GM23338 (cell line): ENCODE data around the gene CFAP100. TPM values are rescaled to one million over a fixed set of nuclear protein-coding genes. Genes with fewer than 3 reads are reported as not detected.

Experiments used
- ATAC-seq: fragments of 200-7000 bp; cut with Tn5 transposase; 3 replicates; pipeline ENCODE4 v1.9.1; 2020
- DNase-seq: peaks from one replicate; pipeline ENCODE4 v3.0.0-alpha.2; 2015; ENCODE audit warnings: low spot score
- H2AFZ ChIP-seq: fragments of 200-600 bp; sonication (generic); 2 replicates; pipeline ENCODE4 v1.8.0; 2016; ENCODE audit warnings: antibody characterized with exemption, mild to moderate bottlenecking, moderate library complexity
- H3F3A ChIP-seq: fragments of 200-600 bp; sonication (generic); replicated peaks from 2 replicates; pipeline ENCODE4 v1.8.0; 2017; ENCODE audit warnings: antibody characterized with exemption, mixed run types, low read depth
- H3K27ac ChIP-seq: fragments of 200-600 bp; sonication (generic); 2 replicates; pipeline ENCODE4 v1.6.1; 2016; ENCODE audit warnings: low read depth
- H3K27me3 ChIP-seq: fragments of 200-600 bp; sonication (generic); 2 replicates; pipeline ENCODE4 v1.8.0; 2016; ENCODE audit warnings: mild to moderate bottlenecking, mixed run types, moderate library complexity; ENCODE audit not compliant: insufficient read depth
- H3K36me3 ChIP-seq: fragments of 200-600 bp; sonication (generic); 2 replicates; pipeline ENCODE4 v1.8.0; 2016; ENCODE audit warnings: mild to moderate bottlenecking; ENCODE audit not compliant: insufficient read depth
- H3K4me1 ChIP-seq: fragments of 200-600 bp; sonication (generic); 2 replicates; pipeline ENCODE4 v1.8.0; 2016; ENCODE audit warnings: mild to moderate bottlenecking, moderate library complexity; ENCODE audit not compliant: insufficient read depth
- H3K4me2 ChIP-seq: fragments of 200-600 bp; sonication (generic); 2 replicates; pipeline ENCODE4 v1.7.1; 2017; ENCODE audit warnings: mixed run types
- H3K4me3 ChIP-seq: fragments of 200-600 bp; sonication (generic); 2 replicates; pipeline ENCODE4 v1.6.1; 2016; ENCODE audit warnings: mixed run types
- H3K79me2 ChIP-seq: fragments of 200-600 bp; sonication (generic); replicated peaks from 2 replicates; pipeline ENCODE4 v1.8.0; 2017; ENCODE audit warnings: mild to moderate bottlenecking; ENCODE audit not compliant: insufficient read depth
- H3K9me2 ChIP-seq: fragments of 200-600 bp; sonication (generic); 2 replicates; pipeline ENCODE4 v1.8.0; 2017; ENCODE audit not compliant: insufficient read depth
- H4K20me1 ChIP-seq: fragments of 200-600 bp; sonication (generic); replicated peaks from 2 replicates; pipeline ENCODE4 v1.8.0; 2017; ENCODE audit warnings: mild to moderate bottlenecking; ENCODE audit not compliant: insufficient read depth
- H3K27ac Mint-ChIP-seq: 2 replicates; pipeline ENCODE4 v1.8.0; 2020; ENCODE audit warnings: inconsistent platforms, mild to moderate bottlenecking, moderate library complexity, mixed read lengths
- H3K27me3 Mint-ChIP-seq: 3 replicates; pipeline ENCODE4 v1.8.0; 2022; ENCODE audit warnings: low read depth, mild to moderate bottlenecking, moderate library complexity, mixed read lengths, inconsistent platforms; ENCODE audit not compliant: insufficient read depth, poor library complexity
- H3K36me3 Mint-ChIP-seq: 3 replicates; pipeline ENCODE4 v1.8.0; 2021; ENCODE audit warnings: low read depth, mild to moderate bottlenecking, inconsistent platforms, moderate library complexity, mixed read lengths
- H3K4me1 Mint-ChIP-seq: 3 replicates; pipeline ENCODE4 v1.8.0; 2020; ENCODE audit warnings: mild to moderate bottlenecking, inconsistent platforms, mixed read lengths
- H3K4me3 Mint-ChIP-seq: 3 replicates; pipeline ENCODE4 v1.8.0; 2021; ENCODE audit warnings: moderate library complexity, mild to moderate bottlenecking, inconsistent platforms, mixed read lengths
- H3K9me3 Mint-ChIP-seq: 3 replicates; pipeline ENCODE4 v1.8.0; 2020; ENCODE audit warnings: moderate library complexity, mild to moderate bottlenecking, inconsistent platforms, mixed read lengths
- EZH2 ChIP-seq: fragments of 200-600 bp; sonication (generic); IDR thresholded peaks from one replicate; pipeline ENCODE4 v1.8.0; 2017; ENCODE audit warnings: antibody characterized with exemption, mild to moderate bottlenecking, low read depth; ENCODE audit not compliant: unreplicated experiment
- EZH2phosphoT487 ChIP-seq: fragments of 200-600 bp; sonication (generic); IDR thresholded peaks from one replicate; pipeline ENCODE4 v1.8.1; 2018; ENCODE audit warnings: antibody characterized with exemption; ENCODE audit not compliant: unreplicated experiment
- JUNB ChIP-seq: IDR thresholded peaks from one replicate; pipeline ENCODE4 v1.6.1; 2016; ENCODE audit warnings: antibody characterized with exemption; ENCODE audit not compliant: unreplicated experiment
- NANOG ChIP-seq: IDR thresholded peaks from 2 replicates; pipeline ENCODE4 v1.6.1; 2016; ENCODE audit warnings: antibody characterized with exemption, borderline replicate concordance
- POLR2AphosphoS5 ChIP-seq: IDR thresholded peaks from 2 replicates; pipeline ENCODE4 v1.6.1; 2016; ENCODE audit warnings: antibody characterized with exemption, low read depth
- STAT1 ChIP-seq: IDR thresholded peaks from one replicate; pipeline ENCODE4 v1.6.1; 2016; ENCODE audit warnings: antibody characterized with exemption; ENCODE audit not compliant: unreplicated experiment
- ZNF114 ChIP-seq: fragments of 250-450 bp; sonication (Bioruptor Pico); IDR thresholded peaks from 2 replicates; pipeline ENCODE4 v1.5.0; 2020; ENCODE audit warnings: mild to moderate bottlenecking, moderate library complexity
- polyA plus RNA-seq: library from polyadenylated mRNA; unstranded; fragments of >200 nt; fragmentation: Nextera tagmentation; extraction: Ambion mirVana; gene quantifications from 2 replicates; pipeline ENCODE4 v1.2.1, GENCODE V29; 2016
- total RNA-seq: library from RNA; depleted of rRNA; stranded (reverse); fragments of >200 nt; shearing (Covaris generic); gene quantifications from 2 replicates; pipeline ENCODE4 v1.2.3, GENCODE V29; 2014
- TF ChIP-seq, protein P1 (sequence below): fragments of 250-450 bp; sonication (Bioruptor Pico); IDR thresholded peaks from 2 replicates; pipeline ENCODE4 v1.5.0; 2020; ENCODE audit warnings: mild to moderate bottlenecking, moderate library complexity
- TF ChIP-seq, protein P2 (sequence below): IDR thresholded peaks from one replicate; pipeline ENCODE4 v1.6.1; 2018; ENCODE audit warnings: antibody characterized with exemption; ENCODE audit not compliant: unreplicated experiment

The CFAP100 gene
- total and polyA plus RNA-seq, 2 experiments from 2014 or later = 0.07 TPM; not detected in 1

DNA sequence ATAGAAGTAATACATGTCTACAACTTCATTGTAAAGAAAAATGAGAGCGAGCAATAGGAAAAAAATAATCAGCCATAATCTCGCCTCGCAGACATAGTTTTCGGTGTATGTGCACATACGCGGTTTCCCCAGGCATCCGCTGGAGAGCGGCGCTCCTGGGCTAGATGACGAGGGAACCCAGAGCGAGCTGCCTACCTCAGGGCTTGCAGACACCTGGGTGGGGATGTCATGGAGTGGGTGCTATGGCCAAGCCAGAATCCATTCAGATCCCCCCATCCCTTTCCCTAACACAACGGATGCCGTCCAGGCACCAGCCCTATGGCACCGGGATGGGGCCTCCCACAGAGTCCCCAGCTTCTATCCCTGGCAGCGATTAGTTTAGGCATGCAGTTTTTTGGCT lies 4.5 kb upstream of the CFAP100 start (continued):
- TF ChIP-seq, protein P1, sequence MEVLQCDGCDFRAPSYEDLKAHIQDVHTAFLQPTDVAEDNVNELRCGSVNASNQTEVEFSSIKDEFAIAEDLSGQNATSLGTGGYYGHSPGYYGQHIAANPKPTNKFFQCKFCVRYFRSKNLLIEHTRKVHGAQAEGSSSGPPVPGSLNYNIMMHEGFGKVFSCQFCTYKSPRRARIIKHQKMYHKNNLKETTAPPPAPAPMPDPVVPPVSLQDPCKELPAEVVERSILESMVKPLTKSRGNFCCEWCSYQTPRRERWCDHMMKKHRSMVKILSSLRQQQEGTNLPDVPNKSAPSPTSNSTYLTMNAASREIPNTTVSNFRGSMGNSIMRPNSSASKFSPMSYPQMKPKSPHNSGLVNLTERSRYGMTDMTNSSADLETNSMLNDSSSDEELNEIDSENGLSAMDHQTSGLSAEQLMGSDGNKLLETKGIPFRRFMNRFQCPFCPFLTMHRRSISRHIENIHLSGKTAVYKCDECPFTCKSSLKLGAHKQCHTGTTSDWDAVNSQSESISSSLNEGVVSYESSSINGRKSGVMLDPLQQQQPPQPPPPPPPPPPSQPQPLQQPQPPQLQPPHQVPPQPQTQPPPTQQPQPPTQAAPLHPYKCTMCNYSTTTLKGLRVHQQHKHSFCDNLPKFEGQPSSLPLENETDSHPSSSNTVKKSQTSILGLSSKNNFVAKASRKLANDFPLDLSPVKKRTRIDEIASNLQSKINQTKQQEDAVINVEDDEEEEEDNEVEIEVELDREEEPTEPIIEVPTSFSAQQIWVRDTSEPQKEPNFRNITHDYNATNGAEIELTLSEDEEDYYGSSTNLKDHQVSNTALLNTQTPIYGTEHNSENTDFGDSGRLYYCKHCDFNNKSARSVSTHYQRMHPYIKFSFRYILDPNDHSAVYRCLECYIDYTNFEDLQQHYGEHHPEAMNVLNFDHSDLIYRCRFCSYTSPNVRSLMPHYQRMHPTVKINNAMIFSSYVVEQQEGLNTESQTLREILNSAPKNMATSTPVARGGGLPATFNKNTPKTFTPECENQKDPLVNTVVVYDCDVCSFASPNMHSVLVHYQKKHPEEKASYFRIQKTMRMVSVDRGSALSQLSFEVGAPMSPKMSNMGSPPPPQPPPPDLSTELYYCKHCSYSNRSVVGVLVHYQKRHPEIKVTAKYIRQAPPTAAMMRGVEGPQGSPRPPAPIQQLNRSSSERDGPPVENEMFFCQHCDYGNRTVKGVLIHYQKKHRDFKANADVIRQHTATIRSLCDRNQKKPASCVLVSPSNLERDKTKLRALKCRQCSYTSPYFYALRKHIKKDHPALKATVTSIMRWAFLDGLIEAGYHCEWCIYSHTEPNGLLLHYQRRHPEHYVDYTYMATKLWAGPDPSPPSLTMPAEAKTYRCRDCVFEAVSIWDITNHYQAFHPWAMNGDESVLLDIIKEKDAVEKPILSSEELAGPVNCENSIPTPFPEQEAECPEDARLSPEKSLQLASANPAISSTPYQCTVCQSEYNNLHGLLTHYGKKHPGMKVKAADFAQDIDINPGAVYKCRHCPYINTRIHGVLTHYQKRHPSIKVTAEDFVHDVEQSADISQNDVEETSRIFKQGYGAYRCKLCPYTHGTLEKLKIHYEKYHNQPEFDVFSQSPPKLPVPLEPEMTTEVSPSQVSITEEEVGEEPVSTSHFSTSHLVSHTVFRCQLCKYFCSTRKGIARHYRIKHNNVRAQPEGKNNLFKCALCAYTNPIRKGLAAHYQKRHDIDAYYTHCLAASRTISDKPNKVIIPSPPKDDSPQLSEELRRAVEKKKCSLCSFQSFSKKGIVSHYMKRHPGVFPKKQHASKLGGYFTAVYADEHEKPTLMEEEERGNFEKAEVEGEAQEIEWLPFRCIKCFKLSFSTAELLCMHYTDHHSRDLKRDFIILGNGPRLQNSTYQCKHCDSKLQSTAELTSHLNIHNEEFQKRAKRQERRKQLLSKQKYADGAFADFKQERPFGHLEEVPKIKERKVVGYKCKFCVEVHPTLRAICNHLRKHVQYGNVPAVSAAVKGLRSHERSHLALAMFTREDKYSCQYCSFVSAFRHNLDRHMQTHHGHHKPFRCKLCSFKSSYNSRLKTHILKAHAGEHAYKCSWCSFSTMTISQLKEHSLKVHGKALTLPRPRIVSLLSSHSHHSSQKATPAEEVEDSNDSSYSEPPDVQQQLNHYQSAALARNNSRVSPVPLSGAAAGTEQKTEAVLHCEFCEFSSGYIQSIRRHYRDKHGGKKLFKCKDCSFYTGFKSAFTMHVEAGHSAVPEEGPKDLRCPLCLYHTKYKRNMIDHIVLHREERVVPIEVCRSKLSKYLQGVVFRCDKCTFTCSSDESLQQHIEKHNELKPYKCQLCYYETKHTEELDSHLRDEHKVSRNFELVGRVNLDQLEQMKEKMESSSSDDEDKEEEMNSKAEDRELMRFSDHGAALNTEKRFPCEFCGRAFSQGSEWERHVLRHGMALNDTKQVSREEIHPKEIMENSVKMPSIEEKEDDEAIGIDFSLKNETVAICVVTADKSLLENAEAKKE (CRISPR knock-in tag) = no peak
- TF ChIP-seq POLR2AphosphoS5 (no peak), NANOG (no peak), STAT1 (no peak), EZH2 (no peak), ZNF114 (no peak), JUNB (no peak), EZH2phosphoT487 (no peak)

DNA sequence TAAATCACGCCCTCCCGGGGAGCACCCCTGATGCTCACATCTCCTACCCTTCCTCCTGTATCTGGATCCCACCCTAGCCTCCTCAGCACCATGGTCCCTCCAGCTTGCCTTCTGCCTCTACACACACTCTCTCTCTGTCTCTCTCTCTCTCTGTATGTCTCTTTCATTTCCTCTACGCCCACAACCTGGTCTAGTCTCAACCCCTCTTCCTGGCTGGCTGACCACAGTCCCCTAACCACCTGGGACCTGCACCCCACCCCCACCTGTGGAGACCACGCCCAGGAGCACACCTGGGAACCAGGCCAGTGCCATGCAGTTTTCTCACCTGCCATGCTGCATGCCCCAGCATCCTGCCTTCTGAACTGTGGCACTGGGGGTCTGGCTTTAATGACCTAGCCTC lies 4.0 kb upstream of the CFAP100 start:
- Mint-ChIP-seq H3K4me3 (no peak overlapping the region), H3K4me1 (peaks cover 16% of the 10 kb centered on the region), H3K9me3 (no peaks in the 10 kb centered on the region; the same call in 2 of the 3 replicates), H3K27me3 (peaks cover 34% of the 10 kb centered on the region), H3K27ac (no peak overlapping the region), H3K36me3 (no peaks in the 10 kb centered on the region)
- TF ChIP-seq ZNF114 = no peak
- TF ChIP-seq, protein P2, sequence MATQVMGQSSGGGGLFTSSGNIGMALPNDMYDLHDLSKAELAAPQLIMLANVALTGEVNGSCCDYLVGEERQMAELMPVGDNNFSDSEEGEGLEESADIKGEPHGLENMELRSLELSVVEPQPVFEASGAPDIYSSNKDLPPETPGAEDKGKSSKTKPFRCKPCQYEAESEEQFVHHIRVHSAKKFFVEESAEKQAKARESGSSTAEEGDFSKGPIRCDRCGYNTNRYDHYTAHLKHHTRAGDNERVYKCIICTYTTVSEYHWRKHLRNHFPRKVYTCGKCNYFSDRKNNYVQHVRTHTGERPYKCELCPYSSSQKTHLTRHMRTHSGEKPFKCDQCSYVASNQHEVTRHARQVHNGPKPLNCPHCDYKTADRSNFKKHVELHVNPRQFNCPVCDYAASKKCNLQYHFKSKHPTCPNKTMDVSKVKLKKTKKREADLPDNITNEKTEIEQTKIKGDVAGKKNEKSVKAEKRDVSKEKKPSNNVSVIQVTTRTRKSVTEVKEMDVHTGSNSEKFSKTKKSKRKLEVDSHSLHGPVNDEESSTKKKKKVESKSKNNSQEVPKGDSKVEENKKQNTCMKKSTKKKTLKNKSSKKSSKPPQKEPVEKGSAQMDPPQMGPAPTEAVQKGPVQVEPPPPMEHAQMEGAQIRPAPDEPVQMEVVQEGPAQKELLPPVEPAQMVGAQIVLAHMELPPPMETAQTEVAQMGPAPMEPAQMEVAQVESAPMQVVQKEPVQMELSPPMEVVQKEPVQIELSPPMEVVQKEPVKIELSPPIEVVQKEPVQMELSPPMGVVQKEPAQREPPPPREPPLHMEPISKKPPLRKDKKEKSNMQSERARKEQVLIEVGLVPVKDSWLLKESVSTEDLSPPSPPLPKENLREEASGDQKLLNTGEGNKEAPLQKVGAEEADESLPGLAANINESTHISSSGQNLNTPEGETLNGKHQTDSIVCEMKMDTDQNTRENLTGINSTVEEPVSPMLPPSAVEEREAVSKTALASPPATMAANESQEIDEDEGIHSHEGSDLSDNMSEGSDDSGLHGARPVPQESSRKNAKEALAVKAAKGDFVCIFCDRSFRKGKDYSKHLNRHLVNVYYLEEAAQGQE = no peak
- Histone ChIP-seq H3K4me1 (peaks cover 4% of the 10 kb centered on the region; the same call in 1 of the 2 replicates), H3K79me2 (no peaks in the 10 kb centered on the region), H3K4me3 (no peak overlapping the region), H3K36me3 (no peaks in the 10 kb centered on the region), H3K27ac (no peak overlapping the region), H3F3A (no peaks in the 10 kb centered on the region), H3K4me2 (no peak overlapping the region), H2AFZ (no peak overlapping the region), H3K27me3 (peaks cover 37% of the 10 kb centered on the region), H3K9me2 (no peaks in the 10 kb centered on the region), H4K20me1 (no peaks in the 10 kb centered on the region)
- no peak for ATAC-seq
- no peak for DNase-seq
